Vagina (tissue), 2 donors: ENCODE data around the gene CASP5.

ENCODE experiments used
- POLR2A ChIP-seq, 2 donors: fragments of 450-650 bp; IDR thresholded peaks; one replicate each; pipeline ENCODE4 v1.6.1; 2017; ENCODE audit warnings: antibody characterized with exemption in 2 of 2, mild to moderate bottlenecking in 2 of 2, moderate library complexity in 2 of 2
- POLR2AphosphoS5 ChIP-seq, 2 donors: sonication (generic); formaldehyde crosslinking; IDR thresholded peaks; one replicate each; pipeline ENCODE4 v1.9.0; 2017; ENCODE audit warnings: antibody characterized with exemption in 2 of 2, mild to moderate bottlenecking in 2 of 2, low read depth in 1 of 2; ENCODE audit not compliant: insufficient read depth in 1 of 2
- TF ChIP-seq, protein P1 (sequence below), 3 experiments: fragments of 450-650 bp in 2 of 3; fragments of 200-600 bp in 1 of 3; sonication (generic) in 1 of 3; IDR thresholded peaks; one replicate each; pipeline ENCODE4 v1.5.1; 2017 to 2019; ENCODE audit warnings: antibody characterized with exemption in 3 of 3, mild to moderate bottlenecking in 2 of 3, moderate library complexity in 2 of 3

DNA sequence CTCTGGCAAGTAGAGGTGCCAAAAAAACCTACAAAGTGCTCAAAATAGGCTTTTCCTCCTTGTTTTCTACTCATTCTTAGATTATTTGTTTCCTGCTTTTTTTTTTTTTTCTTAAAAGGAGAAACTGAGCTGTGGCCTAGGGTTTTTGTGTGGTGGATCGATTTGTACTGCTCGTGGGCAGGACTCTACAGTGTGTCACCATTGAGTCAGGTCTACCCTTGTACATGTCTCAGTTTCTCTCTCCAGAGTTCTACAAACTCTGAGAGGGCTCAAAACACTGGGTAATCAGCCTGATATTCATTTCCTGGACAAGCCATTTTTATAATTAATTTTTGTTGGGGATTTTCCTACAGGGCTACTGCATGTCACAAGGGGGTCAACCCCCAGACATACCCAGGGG lies 49.4 kb downstream of the CASP5 start:
- TF ChIP-seq, protein P1, sequence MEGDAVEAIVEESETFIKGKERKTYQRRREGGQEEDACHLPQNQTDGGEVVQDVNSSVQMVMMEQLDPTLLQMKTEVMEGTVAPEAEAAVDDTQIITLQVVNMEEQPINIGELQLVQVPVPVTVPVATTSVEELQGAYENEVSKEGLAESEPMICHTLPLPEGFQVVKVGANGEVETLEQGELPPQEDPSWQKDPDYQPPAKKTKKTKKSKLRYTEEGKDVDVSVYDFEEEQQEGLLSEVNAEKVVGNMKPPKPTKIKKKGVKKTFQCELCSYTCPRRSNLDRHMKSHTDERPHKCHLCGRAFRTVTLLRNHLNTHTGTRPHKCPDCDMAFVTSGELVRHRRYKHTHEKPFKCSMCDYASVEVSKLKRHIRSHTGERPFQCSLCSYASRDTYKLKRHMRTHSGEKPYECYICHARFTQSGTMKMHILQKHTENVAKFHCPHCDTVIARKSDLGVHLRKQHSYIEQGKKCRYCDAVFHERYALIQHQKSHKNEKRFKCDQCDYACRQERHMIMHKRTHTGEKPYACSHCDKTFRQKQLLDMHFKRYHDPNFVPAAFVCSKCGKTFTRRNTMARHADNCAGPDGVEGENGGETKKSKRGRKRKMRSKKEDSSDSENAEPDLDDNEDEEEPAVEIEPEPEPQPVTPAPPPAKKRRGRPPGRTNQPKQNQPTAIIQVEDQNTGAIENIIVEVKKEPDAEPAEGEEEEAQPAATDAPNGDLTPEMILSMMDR (IDR thresholded peaks at IDR 0.05), result no peak
- TF ChIP-seq POLR2A (IDR thresholded peaks at IDR 0.05) (no peak), POLR2AphosphoS5 (IDR thresholded peaks at IDR 0.05; ENCODE audit: insufficient read depth in 1 of 2, low read depth in 1 of 2) (no peak)
